Activated CD4-positive, alpha-beta T cell treated with anti-CD3 and anti-CD28 coated beads, Interleukin-2, amount 50 U/mL, for 24 hours (primary cell): ENCODE measurements around the gene PHTF2.

ENCODE experiments used
- DNase-seq, 2 donors: peaks; one replicate each; pipeline ENCODE4 v3.0.0-alpha.2; 2020; ENCODE audit warnings: low read depth in 1 of 2, low spot score in 1 of 2

The PHTF2 gene

GRCh38 chr7:77923419-77923818, 124.8 kb downstream of the PHTF2 start:
- DNase-seq = no peak

GRCh38 chr7:77930496-77930895, 131.9 kb downstream of the PHTF2 start:
- no peak for DNase-seq

GRCh38 chr7:77931841-77932240, 133.3 kb downstream of the PHTF2 start:
- DNase-seq = no peak

DNA sequence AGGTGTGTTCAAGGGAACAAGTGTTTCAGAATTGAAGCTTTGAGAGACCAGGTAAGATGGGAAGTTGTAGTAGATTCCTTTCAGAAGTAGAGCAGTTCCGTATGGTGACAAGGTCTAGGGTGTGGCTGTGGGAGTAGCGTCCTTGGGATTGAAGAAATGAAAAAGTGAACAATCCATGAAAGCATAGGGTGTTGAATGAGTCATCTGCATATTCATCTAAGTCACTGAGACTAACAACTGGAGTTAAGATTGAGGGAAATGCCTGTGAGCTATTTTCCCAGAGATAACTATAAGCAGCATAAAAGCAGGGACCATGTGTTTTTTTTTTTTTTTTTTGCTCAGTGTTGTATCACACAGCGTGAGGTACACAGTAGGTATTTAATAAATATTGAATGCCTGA, 134.8 kb downstream of the PHTF2 start:
- no peak for DNase-seq

DNA sequence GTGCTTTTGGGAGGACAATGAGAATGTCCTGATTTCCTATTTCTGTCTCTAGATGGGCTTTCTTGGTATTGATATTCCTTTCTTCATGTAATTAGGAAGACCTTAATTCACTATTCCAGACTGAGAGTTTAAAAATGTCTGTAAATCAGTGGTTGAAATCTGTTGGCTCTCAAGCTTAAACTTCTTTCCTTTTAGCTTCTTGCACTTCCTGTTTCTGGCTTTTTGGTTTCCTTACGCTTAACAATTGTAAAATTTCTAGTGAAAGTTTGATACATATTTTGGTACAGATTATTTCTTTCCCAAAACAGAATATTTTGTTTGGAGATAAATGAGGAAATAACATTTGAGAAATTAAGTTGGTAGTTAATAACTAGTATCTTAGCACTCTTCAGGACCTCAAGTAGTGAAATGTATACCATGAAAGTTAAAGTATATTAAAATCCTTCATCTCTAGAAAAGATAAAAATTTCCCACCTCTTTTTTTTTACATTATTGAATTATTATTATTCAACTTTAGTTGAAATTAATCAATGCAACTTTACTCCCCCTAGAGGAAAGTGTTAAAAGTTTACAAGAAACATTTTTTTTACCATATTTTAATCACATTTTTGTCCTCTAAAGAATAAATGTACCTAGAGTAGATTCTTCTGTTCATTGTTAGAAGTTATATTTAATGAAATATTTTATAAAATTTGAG, 137.2 kb downstream of the PHTF2 start:
- DNase-seq = no peak

DNA sequence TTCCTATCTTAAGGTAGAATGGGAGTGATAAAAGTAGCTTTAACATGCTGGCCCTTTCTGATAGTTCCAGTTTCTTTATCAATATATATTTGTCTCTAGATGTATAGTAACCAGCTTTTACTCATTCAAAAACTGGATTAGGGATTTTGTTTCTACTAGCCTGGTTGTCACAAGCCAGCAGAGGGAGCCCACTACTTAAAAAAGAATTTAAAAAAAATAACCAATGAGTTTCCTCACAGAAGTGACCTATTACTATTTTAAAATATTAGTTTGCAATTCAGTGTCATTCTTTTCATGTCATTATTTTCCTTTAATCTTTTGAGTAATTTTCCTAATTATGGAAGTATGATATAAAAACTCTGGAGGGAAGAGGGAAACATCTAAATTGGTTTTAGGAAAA, 142.1 kb downstream of the PHTF2 start:
- DNase-seq = no peak

DNA sequence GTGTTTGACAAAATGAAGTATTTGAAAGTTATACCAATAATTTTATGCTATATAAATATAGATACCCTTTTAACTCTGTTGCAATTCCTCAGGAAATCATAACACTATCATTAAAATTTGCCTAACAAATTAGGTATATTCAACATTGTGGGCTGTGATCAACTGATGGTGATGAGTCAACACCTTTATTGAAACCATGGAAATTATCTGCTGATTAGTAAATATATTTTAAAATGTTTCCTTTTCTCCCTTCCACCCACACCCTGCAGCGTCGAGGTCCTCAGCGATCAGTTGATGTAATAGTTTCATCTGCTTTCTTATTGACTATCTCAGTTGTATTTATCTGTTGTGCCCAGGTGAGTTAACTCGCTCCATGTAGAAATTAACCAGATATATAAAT, 143.9 kb downstream of the PHTF2 start:
- no peak for DNase-seq

DNA sequence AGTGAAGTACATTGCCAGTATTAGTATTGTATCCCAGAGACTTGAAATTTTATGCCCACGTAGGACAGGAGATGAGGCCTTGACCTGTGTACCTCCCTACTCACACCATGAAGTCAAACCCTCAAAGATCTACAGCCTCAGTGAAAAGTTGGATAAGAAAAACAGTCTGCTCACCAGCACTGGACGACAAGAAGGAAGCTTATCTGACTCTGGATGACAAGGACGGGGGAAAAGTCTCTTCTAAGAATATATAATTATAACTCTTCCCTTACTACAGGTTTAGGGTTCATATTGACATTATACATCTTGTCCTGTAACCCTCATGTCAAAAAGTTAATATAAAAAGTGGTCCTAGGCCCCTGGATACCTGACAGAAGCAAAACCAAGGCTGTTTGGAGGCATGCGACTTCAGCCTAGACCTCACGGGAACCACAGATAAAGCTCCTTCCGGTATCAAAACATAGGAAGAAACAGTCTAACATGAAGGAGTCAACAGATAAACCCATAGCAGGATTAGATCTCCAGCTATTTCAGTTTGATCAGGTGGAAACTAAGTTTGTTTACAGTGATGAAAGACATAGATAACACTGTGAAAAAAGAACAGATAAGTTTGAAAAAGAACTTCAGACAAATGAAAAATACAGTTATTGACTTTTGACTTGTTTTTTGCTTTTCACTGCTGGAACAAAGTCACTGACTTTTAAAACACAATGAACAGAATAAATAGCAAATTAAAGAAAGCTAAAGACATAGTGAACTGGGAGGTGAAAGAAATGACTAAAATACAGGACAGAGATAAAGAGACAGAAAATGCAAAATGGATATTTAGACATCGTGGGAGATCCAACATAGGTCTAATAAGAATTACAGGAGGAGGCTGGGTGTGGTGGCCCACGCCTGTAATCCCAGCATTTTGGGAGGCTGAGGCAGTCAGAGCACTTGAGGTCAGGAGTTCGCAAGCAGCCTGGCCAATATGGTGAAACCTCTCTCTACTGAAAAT, 145.9 kb downstream of the PHTF2 start:
- DNase-seq = no peak

- no peak for DNase-seq
These were observed 152.0 kb downstream of the PHTF2 start for GRCh38 chr7:77950548-77950947.

DNA sequence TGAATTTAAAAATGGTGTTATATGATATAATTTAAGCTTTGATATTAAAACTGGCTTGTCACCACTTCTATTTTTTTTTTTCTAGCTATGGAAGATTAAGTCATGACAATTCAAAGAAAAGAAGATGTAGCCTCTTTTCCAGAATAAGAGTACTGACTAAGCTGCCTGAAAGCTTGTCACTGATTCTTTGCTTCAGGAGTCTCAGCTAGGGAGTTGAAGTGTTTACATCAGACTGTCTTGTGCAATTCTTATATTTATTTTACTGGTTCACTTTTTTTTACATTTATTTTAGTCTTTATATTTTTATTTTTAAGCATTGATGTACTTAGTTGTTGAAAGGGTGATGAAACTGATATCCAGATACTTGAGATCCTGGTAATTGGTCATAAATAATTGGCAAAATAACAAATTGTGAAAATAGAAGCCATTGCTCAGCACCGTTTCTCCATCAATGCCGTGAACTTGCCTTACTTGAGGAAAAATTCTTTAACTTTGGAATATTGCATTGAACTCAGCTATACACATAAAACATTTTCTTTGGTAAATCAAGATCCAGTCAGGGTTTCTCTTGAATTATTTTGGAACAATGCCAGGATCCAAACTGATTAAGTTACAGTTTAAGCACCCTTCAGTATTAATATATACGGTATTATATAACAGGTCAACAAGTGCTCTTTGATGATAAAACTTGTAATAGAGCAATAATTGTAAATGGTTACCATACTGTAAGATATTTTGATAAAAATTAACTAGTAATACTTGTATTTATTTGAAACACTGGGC, 156.4 kb downstream of the PHTF2 start:
- no peak for DNase-seq

DNA sequence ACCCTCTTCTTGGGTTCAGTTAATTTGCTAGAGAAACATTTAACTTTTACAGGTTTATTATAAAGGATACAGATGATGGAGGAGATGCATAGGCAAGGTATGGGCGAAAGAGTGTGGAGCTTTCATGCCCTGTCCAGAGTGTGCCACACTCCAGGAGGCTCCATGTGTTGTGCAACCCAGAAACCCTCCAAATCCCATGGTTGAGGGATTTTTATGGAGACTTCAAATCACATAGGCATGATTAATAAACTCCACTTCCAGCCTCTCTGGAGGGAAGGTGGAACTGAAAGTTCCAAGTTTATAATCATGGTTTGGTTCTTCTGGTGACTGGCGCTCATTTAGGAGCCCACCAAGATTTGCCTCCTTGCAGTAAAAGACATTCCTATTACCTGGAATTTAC, 159.9 kb downstream of the PHTF2 start:
- no peak for DNase-seq

GRCh38 chr7:77959080-77959479, 160.5 kb downstream of the PHTF2 start:
- DNase-seq = no peak

DNA sequence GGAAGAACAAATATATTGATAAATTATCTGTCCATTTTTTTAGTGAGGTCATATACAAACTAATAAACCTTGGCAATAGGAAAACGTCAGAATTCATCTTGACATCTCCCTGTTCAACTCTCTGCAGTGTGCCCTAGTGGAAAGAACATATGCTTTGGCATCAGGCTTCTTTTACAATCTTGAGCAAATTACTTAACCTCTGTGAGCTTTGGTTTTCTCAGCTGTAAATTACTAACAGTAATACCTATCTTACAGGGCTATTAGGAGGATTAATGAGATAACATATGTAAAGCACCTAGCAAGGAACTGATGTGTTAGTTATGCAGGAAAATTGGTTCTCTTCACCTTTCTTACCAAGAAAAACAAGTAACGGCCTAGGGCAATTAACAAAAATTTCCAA, 161.8 kb downstream of the PHTF2 start:
- no peak for DNase-seq

DNA sequence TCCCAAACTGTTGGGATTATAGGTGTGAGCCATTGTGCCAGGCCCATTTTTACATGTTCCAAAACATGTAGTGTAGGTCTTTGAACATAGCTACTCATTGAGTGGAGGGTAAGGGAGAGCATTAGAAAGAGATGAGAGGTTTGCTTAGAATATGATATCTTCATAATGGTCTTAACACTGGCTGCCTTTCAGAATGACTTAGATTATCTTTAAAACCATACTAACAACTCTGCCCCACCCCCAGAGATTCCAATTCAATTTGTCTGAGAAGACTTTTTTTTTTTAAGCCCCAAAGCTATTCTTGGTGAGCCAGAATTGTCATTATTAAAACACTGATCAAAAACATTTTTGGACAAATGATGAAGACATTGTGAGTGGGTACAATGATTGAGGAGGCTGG, 168.9 kb downstream of the PHTF2 start:
- no peak for DNase-seq

DNA sequence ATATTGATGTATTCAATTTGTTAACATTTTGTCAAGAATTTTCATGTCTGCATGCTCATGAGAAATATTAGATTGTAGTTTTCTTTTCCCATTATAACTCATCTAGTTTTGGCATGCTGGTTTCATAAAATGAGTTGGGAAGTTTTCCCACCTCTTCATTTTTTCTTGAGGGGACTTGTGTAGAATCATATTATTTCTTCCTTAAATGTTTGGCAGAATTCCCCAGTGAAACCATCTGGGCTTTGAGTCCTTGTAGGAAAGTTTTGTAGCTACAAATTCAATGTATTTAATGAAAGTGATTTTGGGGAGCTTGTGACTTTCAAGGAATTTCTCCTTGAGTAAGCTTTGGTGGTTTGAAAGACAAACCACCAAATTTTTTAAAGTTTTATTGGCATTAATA, 173.2 kb downstream of the PHTF2 start:
- no peak for DNase-seq

DNA sequence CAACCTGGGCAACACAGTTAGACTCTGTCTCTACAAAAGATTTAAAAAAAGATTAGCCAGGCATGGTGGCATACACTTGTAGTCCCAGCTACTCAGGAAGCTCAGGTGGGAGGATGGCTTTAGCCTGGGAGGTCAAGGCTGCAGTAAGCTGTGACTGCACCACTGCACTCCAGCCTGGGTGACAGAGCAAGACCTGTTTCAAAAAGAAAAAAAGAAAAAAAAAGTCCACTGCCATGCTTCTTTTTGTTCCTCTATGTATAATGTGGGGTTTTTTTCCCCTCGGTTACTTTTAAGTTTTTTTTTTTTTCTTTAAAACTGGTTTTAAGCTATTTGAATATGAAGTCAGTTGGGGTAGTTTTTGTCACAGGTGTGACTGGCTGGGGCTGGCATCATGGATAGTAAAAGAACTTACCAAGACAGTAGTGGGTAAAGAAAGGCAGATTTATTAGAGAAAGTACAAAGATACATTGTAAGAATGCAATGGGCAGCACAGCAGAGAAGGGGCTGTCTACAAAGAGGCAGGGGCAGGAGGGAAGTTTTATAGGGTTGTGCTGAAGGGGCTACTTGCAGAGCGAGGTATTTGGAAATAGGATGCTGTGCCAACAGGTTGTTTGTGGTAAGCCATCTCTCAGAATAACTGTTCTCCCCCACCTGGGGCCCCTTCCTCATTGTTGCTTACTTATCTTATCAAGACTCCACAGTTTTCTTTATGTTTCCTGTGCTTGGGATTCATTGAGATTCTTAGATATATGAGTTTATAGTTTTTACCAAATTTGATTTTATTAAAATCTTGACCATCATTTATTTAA, 177.3 kb downstream of the PHTF2 start:
- DNase-seq = no peak

GRCh38 chr7:77979219-77979618, 180.6 kb downstream of the PHTF2 start:
- no peak for DNase-seq

DNA sequence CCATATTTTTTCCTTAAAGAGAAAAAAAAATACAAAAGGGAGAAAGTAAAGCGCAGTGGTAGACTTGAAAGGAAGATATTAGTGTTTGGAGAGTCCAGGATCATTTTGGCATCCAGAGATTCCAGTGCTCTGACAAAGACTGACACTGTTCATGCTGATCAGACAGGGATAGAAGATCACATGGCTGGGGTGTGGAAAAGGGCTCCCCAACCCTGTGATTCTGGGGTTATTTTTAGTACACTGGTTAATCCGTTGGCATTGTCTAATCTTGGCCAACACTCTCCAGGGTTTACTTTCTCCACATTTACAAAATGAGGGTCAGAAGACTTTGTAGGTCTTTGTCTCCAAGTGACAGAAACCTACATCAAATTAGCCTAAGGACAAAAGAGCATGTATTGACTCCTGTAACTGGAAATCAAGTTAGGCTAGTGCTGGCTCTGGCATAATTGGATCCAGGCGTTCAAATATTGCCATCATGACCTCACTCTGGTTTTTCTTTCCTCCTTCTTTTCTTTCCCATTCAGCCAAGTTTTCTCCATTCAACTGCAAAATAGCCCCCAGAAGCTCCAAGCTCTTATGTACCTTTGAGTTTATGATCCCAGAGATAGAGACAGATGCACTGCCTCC, 181.6 kb downstream of the PHTF2 start:
- no peak for DNase-seq

- no peak for DNase-seq
These were observed 184.5 kb downstream of the PHTF2 start for GRCh38 chr7:77982926-77983550.

DNA sequence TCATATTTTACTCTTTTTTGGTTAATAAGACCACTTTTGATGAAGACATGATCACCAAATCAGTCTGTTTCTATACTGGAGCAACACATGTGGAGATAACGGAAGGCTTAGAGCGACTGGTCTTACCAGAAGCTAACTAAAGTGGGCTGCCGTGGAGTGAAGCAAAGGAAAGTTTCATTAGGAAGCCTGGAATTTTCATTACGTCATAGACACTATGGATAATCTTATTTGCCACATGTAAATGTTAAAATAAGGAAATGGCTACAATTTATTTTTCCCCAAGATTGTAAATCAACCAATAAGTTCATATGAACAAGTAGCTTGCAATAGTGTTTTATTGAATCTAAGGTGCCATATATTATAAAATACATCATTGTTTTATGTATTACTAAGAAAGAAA, 185.4 kb downstream of the PHTF2 start:
- DNase-seq = no peak
